Measurements from ENCODE around the gene LIG1. TPM values are rescaled to one million over a fixed set of nuclear protein-coding genes. Genes with fewer than 3 reads are reported as not detected.

The LIG1 gene
- total RNA-seq: 100 to 1,000 TPM; 157 to 221 TPM

DNA sequence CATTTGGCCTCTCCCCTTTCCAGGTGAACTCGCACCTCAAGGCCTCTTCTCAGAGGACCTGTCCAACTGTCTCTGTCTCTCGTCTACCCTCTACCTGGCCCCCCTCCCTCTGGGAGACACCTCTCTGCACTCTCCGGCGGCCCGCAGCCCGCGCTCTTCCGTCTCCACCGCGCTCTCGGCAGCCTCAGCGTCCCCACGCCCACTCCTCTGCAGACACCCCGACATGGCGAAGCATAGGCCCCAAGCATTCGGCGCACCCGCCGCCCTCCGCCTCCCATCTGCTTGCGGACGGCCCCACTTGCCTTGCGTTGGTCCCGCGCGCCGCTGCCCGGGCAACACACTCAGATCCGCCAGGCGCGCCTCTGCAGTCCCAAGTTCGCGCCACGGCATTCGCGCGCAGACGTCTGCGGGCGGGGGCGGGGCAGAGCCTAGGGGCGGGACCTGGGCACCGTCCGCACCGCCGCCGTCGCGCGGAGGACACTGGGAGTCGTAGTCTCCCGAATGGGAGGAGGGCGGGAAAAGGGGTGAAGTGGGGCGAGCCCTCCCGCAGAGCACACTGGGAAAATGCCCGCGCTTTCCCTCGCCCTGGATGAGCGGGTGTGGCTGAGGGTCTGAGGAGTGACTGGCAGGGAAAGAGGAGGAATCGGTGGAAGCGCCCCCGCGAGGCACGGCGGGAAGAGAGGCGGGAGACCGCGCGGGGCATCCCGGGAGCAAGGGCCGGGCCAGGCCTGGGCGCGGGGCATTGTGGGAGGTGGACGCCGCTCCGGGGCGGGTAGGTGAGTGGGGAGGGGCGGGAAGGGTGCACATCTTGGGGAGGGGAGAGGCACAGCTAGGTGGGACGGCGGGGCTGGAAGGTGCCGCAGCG is at the start of gene LIG1, which contains the start of gene ZSWIM9:
Gene LIG1, minus strand, starts transcription at position 406 of the 865 bp plus-strand sequence. CDS start 4,778 bp downstream, outside the sequence.
Gene ZSWIM9, plus strand, starts transcription at position 742 of the 865 bp plus-strand sequence. CDS start 1,123 bp downstream, outside the sequence.
- CTCF ChIA-PET: interaction anchor here (0.9 to 1.3 kb wide), 6 partner anchors 11 to 221 kb away, joined by 3 to 5 read pairs (median 4); partner anchors contain the start of genes KDELR1 and PLA2G4C
- DNase-seq: peak; percentile 94
- Mint-ChIP-seq H3K9me3 (ENCODE audit: low read depth) (no peaks in the 10 kb centered on the region), H3K36me3 (peaks cover 26% of the 10 kb centered on the region), H3K4me3 (peak within 1 kb of the TSS; percentile 91), H3K27ac (peak within 1 kb of the TSS; percentile 97), H3K4me1 (peaks cover 47% of the 10 kb centered on the region), H3K27me3 (no peaks in the 10 kb centered on the region)
- ATAC-seq: peak; percentile 90

- H3K4me1 Mint-ChIP-seq: no peaks in the 10 kb centered on the region
- CTCF ChIA-PET: interaction anchor here (0.6 to 1.1 kb wide), 2 partner anchors 20 to 41 kb away, joined by 3 read pairs; no protein-coding TSS in a partner anchor
- DNase-seq (no peak), ATAC-seq (no peak)
- H3K4me3 Mint-ChIP-seq: no peak overlapping the region
- H3K36me3 Mint-ChIP-seq: peaks cover 57% of the 10 kb centered on the region
- no peaks in the 10 kb centered on the region for H3K9me3 Mint-ChIP-seq (ENCODE audit: low read depth)
- H3K27me3 Mint-ChIP-seq: no peaks in the 10 kb centered on the region
- peak overlapping the region; percentile 56 for H3K27ac Mint-ChIP-seq
Measured at GRCh38 chr19:48218997-48219396, 48.9 kb upstream of the LIG1 start.

- ATAC-seq (no peak), DNase-seq (no peak)
- CTCF ChIA-PET: interaction anchor here (1.7 to 2.0 kb wide), 2 partner anchors 13 to 44 kb away, joined by 6 to 8 read pairs; no protein-coding TSS in a partner anchor
- no peak overlapping the region for H3K27ac Mint-ChIP-seq
- peaks cover 63% of the 10 kb centered on the region for H3K36me3 Mint-ChIP-seq
- H3K27me3 Mint-ChIP-seq: no peaks in the 10 kb centered on the region
- no peaks in the 10 kb centered on the region for H3K9me3 Mint-ChIP-seq (ENCODE audit: low read depth)
- no peaks in the 10 kb centered on the region for H3K4me1 Mint-ChIP-seq
- no peak overlapping the region for H3K4me3 Mint-ChIP-seq
Measured at GRCh38 chr19:48216933-48217332, 46.8 kb upstream of the LIG1 start.

DNA sequence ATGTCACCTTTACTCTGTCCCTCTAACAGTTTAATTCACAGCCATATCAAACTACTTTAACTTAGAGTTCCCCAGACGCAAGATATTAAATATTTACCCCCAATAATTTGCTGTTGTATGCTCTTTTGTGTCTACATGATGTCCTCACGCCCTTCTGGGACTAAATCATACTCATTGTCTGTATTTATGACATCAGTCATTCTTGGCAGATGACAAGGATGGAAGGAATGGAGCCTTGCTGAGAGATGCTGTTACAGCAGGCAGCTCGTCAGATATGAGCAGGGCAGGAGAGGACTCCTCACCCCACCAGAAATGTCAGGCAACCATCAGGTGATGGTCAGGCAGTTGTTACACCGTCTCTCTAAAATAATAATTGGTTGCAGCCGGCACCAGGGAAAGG is 43.8 kb upstream of the LIG1 start:
- DNase-seq (no peak), ATAC-seq (no peak)
- CTCF ChIA-PET: no interaction called here
- Mint-ChIP-seq H3K4me3 (no peak overlapping the region), H3K27me3 (no peaks in the 10 kb centered on the region), H3K27ac (no peak overlapping the region), H3K9me3 (ENCODE audit: low read depth) (no peaks in the 10 kb centered on the region), H3K4me1 (peaks cover 2% of the 10 kb centered on the region), H3K36me3 (peaks cover 71% of the 10 kb centered on the region)

- CTCF ChIA-PET: no interaction called here
- H3K9me3 Mint-ChIP-seq (ENCODE audit: low read depth): no peaks in the 10 kb centered on the region
- no peaks in the 10 kb centered on the region for H3K27me3 Mint-ChIP-seq
- DNase-seq (no peak), ATAC-seq (no peak)
- H3K36me3 Mint-ChIP-seq: peaks cover 54% of the 10 kb centered on the region
- H3K4me3 Mint-ChIP-seq: no peak overlapping the region
- H3K4me1 Mint-ChIP-seq: peaks cover 22% of the 10 kb centered on the region
- H3K27ac Mint-ChIP-seq: peak overlapping the region; percentile 16
Measured at GRCh38 chr19:48210005-48210404, 39.9 kb upstream of the LIG1 start.

GRCh38 chr19:48206397-48207093 is 36.4 kb upstream of the LIG1 start:
- ATAC-seq (no peak), DNase-seq (no peak)
- H3K4me1 Mint-ChIP-seq: peaks cover 26% of the 10 kb centered on the region
- CTCF ChIA-PET: interaction anchor here (1.0 kb wide), 1 partner anchor 54 kb away, joined by 3 read pairs; no protein-coding TSS in a partner anchor
- H3K27ac Mint-ChIP-seq: peak overlapping the region; percentile 59
- no peaks in the 10 kb centered on the region for H3K27me3 Mint-ChIP-seq
- H3K36me3 Mint-ChIP-seq: peaks cover 35% of the 10 kb centered on the region
- no peaks in the 10 kb centered on the region for H3K9me3 Mint-ChIP-seq (ENCODE audit: low read depth)
- H3K4me3 Mint-ChIP-seq: no peak overlapping the region

DNA sequence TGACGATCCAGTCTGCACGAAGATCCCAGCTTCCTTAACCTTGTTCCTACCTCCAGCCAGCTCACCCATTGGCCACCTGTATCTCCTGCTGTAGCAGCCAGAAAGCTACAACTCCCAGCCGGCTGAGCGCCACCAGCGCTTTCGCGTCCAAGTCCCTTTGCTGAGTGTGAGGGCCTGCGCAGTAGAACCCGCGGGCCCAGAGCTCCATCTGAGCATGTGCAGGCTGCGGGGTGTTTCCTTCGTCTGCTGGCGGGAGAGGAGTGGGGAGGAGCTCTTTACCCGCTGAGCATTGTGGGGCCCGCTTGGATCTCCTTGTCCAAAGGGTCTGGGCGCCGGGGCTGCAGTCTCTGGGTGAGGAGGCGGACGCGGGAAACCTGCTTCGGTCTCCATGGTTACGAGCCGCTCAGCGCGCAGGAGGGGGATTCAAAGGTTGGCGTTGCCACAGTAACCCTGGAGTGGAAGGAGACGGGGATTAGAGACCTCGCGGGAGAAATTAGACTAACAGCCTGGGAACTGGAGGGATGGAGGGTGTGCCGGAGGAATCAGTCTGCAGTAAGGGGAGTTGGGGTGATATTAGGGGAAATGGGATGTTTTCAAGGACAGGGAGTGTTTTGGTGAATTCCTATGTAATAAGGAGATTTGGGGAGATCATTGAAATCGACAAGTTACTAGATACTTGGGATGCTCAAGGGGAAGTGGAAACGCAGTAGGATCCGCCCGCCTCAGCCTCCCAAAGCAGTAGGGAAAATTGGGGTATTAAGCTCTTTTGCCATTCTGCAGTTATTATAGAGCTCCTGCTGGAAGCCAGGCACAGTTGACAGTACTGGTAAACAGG is 33.9 kb upstream of the LIG1 start:
- CTCF ChIA-PET: interaction anchor here (0.6 to 3.1 kb wide), 17 partner anchors 8 to 405 kb away, joined by 3 to 25 read pairs (median 4); partner anchors contain the start of gene PLA2G4C
- peaks cover 27% of the 10 kb centered on the region for H3K4me1 Mint-ChIP-seq
- no peaks in the 10 kb centered on the region for H3K27me3 Mint-ChIP-seq
- H3K36me3 Mint-ChIP-seq: peaks cover 20% of the 10 kb centered on the region
- H3K4me3 Mint-ChIP-seq: no peak overlapping the region
- no peak overlapping the region for H3K27ac Mint-ChIP-seq
- ATAC-seq (peak; percentile 100), DNase-seq (peak; percentile 96)
- no peaks in the 10 kb centered on the region for H3K9me3 Mint-ChIP-seq (ENCODE audit: low read depth)

- H3K4me1 Mint-ChIP-seq: peaks cover 26% of the 10 kb centered on the region
- H3K9me3 Mint-ChIP-seq (ENCODE audit: low read depth): no peaks in the 10 kb centered on the region
- H3K27me3 Mint-ChIP-seq: no peaks in the 10 kb centered on the region
- ATAC-seq: no peak
- DNase-seq: no peak
- H3K4me3 Mint-ChIP-seq: no peak overlapping the region
- CTCF ChIA-PET: interaction anchor here (0.8 to 3.1 kb wide), 15 partner anchors 9 to 405 kb away, joined by 3 to 25 read pairs (median 5); partner anchors contain the start of gene PLA2G4C
- H3K36me3 Mint-ChIP-seq: peaks cover 18% of the 10 kb centered on the region
- H3K27ac Mint-ChIP-seq: no peak overlapping the region
Measured at GRCh38 chr19:48203222-48203793, 33.2 kb upstream of the LIG1 start.

GRCh38 chr19:48196933-48197665 is 27.0 kb upstream of the LIG1 start:
- Mint-ChIP-seq H3K4me3 (no peak overlapping the region), H3K9me3 (ENCODE audit: low read depth) (no peaks in the 10 kb centered on the region), H3K36me3 (peaks cover 6% of the 10 kb centered on the region), H3K4me1 (peaks cover 7% of the 10 kb centered on the region), H3K27me3 (no peaks in the 10 kb centered on the region), H3K27ac (no peak overlapping the region)
- ATAC-seq (no peak), DNase-seq (no peak)
- CTCF ChIA-PET: interaction anchor here (0.9 to 1.2 kb wide), 2 partner anchors 7 to 26 kb away, joined by 3 read pairs; no protein-coding TSS in a partner anchor

GRCh38 chr19:48196321-48196763 is 26.2 kb upstream of the LIG1 start:
- CTCF ChIA-PET: interaction anchor here (0.9 to 1.2 kb wide), 2 partner anchors 8 to 25 kb away, joined by 3 read pairs; no protein-coding TSS in a partner anchor
- H3K4me1 Mint-ChIP-seq: peaks cover 4% of the 10 kb centered on the region
- H3K9me3 Mint-ChIP-seq (ENCODE audit: low read depth): no peaks in the 10 kb centered on the region
- no peaks in the 10 kb centered on the region for H3K27me3 Mint-ChIP-seq
- no peak overlapping the region for H3K27ac Mint-ChIP-seq
- no peak for DNase-seq
- H3K36me3 Mint-ChIP-seq: peaks cover 4% of the 10 kb centered on the region
- no peak overlapping the region for H3K4me3 Mint-ChIP-seq
- ATAC-seq: no peak

GRCh38 chr19:48194844-48195830 is 25.0 kb upstream of the LIG1 start:
- DNase-seq (no peak), ATAC-seq (no peak)
- Mint-ChIP-seq H3K4me1 (peaks cover 9% of the 10 kb centered on the region), H3K27me3 (no peaks in the 10 kb centered on the region), H3K9me3 (ENCODE audit: low read depth) (no peaks in the 10 kb centered on the region), H3K4me3 (no peak overlapping the region), H3K27ac (no peak overlapping the region), H3K36me3 (peaks cover 12% of the 10 kb centered on the region)
- CTCF ChIA-PET: interaction anchor here (1.2 to 1.9 kb wide), 4 partner anchors 9 to 35 kb away, joined by 3 to 25 read pairs (median 4); no protein-coding TSS in a partner anchor

Data from activated CD8-positive, alpha-beta memory T cell treated with anti-CD3 and anti-CD28 coated beads, Interleukin-2, amount 10 ng/mL, durations not matched to agents 7 days and 5 days (primary cell).